ENCODE measurements around the gene SLC16A10. TPM values are rescaled to one million over a fixed set of nuclear protein-coding genes. Genes with fewer than 3 reads are reported as not detected.

SLC16A10 gene
- total RNA-seq, 3 donors from 2014 or later: 1.4 to 6.0 (median 3.8) TPM

GRCh38 chr6:111076024-111076695 lies 11.1 kb upstream of the SLC16A10 start:
- DNase-seq (no peak), ATAC-seq (peak; percentile 62)
- no peak overlapping the region for H3K4me3 ChIP-seq
- intact Hi-C loops (cut with DNase I, micrococcal nuclease): no loop called here
- H3K36me3 ChIP-seq (ENCODE audit: low read depth): no peaks in the 10 kb centered on the region
- no peaks in the 10 kb centered on the region for H3K4me1 ChIP-seq (ENCODE audit: low read depth)
- H3K9me3 ChIP-seq: no peaks in the 10 kb centered on the region
- no peak for TF ChIP-seq CTCF (IDR thresholded peaks at IDR 0.05)

- H3K4me3 ChIP-seq: no peak overlapping the region
- no peak for TF ChIP-seq CTCF (IDR thresholded peaks at IDR 0.05)
- no peaks in the 10 kb centered on the region for H3K36me3 ChIP-seq (ENCODE audit: low read depth)
- peak; percentile 36 for ATAC-seq
- DNase-seq: no peak
- intact Hi-C loops (cut with DNase I, micrococcal nuclease): no loop called here
- H3K4me1 ChIP-seq (ENCODE audit: low read depth): no peaks in the 10 kb centered on the region
- no peaks in the 10 kb centered on the region for H3K9me3 ChIP-seq
These were observed 6.6 kb upstream of the SLC16A10 start for GRCh38 chr6:111080698-111081097.

GRCh38 chr6:111086685-111087084 lies 618 bp upstream of the SLC16A10 start:
- ATAC-seq (no peak), DNase-seq (no peak)
- Histone ChIP-seq H3K4me3 (no peak overlapping the region), H3K9me3 (no peaks in the 10 kb centered on the region), H3K4me1 (ENCODE audit: low read depth) (peaks cover 3% of the 10 kb centered on the region), H3K36me3 (ENCODE audit: low read depth) (no peaks in the 10 kb centered on the region)
- intact Hi-C loops (cut with DNase I, micrococcal nuclease): no loop called here
- no peak for TF ChIP-seq CTCF (IDR thresholded peaks at IDR 0.05)

- intact Hi-C loops (cut with DNase I, micrococcal nuclease): no loop called here
- H3K4me1 ChIP-seq (ENCODE audit: low read depth): peaks cover 3% of the 10 kb centered on the region
- ATAC-seq: peak; percentile 44
- peak; percentile 56 to 64 (median 58) for DNase-seq
- no peaks in the 10 kb centered on the region for H3K36me3 ChIP-seq (ENCODE audit: low read depth)
- no peak for TF ChIP-seq CTCF (IDR thresholded peaks at IDR 0.05)
- no peaks in the 10 kb centered on the region for H3K9me3 ChIP-seq
- peak overlapping the region; percentile 44 for H3K4me3 ChIP-seq
These were observed 766 bp downstream of the SLC16A10 start for GRCh38 chr6:111087871-111088667.

- intact Hi-C loops (cut with DNase I, micrococcal nuclease): no loop called here
- Histone ChIP-seq H3K4me1 (ENCODE audit: low read depth) (peaks cover 3% of the 10 kb centered on the region), H3K4me3 (no peak overlapping the region), H3K36me3 (ENCODE audit: low read depth) (no peaks in the 10 kb centered on the region), H3K9me3 (no peaks in the 10 kb centered on the region)
- no peak for DNase-seq
- no peak for ATAC-seq
- TF ChIP-seq CTCF (IDR thresholded peaks at IDR 0.05): no peak
These were observed 1.3 kb downstream of the SLC16A10 start for GRCh38 chr6:111088668-111089003.
